Measurements from ENCODE around the gene TBC1D10A. TPM values are rescaled to one million over a fixed set of nuclear protein-coding genes. Genes with fewer than 3 reads are reported as not detected.

The TBC1D10A gene
- total RNA-seq, 2 donors from 2014 or later, result 31.5 to 54.2 TPM

- no peak overlapping the region for H3K27ac ChIP-seq
- peaks cover 4% of the 10 kb centered on the region for H3K27me3 ChIP-seq (replicated peaks; ENCODE audit: insufficient read depth)
- no peak for DNase-seq (ENCODE audit: low spot score)
- no peak for TF ChIP-seq CTCF (IDR thresholded peaks at IDR 0.05)
- no peaks in the 10 kb centered on the region for H3K9me3 ChIP-seq
- H3K4me3 ChIP-seq, result no peak overlapping the region
- no peak for ATAC-seq (ENCODE audit: insufficient number of reproducible peaks, low FRiP score, low read depth)
- no peaks in the 10 kb centered on the region for H3K36me3 ChIP-seq
- peaks cover 7 to 28% of the 10 kb centered on the region in 2 donors for H3K4me1 ChIP-seq (ENCODE audit: control insufficient read depth in 1 of 2, low read depth in 2 of 2)
These were observed 76.0 kb downstream of the TBC1D10A start for GRCh38 chr22:30250661-30251267.

GRCh38 chr22:30250039-30250565 lies 76.6 kb downstream of the TBC1D10A start:
- Histone ChIP-seq H3K27ac (no peak overlapping the region), H3K36me3 (no peaks in the 10 kb centered on the region), H3K4me3 (no peak overlapping the region), H3K4me1 (ENCODE audit: control insufficient read depth in 1 of 2, low read depth in 2 of 2) (peaks cover 6 to 31% of the 10 kb centered on the region in 2 donors), H3K27me3 (replicated peaks; ENCODE audit: insufficient read depth) (peaks cover 8% of the 10 kb centered on the region), H3K9me3 (no peaks in the 10 kb centered on the region)
- no peak for ATAC-seq (ENCODE audit: insufficient number of reproducible peaks, low FRiP score, low read depth)
- DNase-seq (ENCODE audit: low spot score), result no peak
- TF ChIP-seq CTCF (IDR thresholded peaks at IDR 0.05), result no peak

GRCh38 chr22:30249049-30250038 lies 77.4 kb downstream of the TBC1D10A start:
- Histone ChIP-seq H3K27ac (no peak overlapping the region), H3K9me3 (no peaks in the 10 kb centered on the region), H3K36me3 (no peaks in the 10 kb centered on the region), H3K4me1 (ENCODE audit: control insufficient read depth in 1 of 2, low read depth in 2 of 2) (peaks cover 6 to 31% of the 10 kb centered on the region in 2 donors), H3K4me3 (no peak overlapping the region), H3K27me3 (replicated peaks; ENCODE audit: insufficient read depth) (peaks cover 8% of the 10 kb centered on the region)
- no peak for DNase-seq (ENCODE audit: low spot score)
- no peak for TF ChIP-seq CTCF (IDR thresholded peaks at IDR 0.05)
- ATAC-seq (ENCODE audit: insufficient number of reproducible peaks, low FRiP score, low read depth), result no peak

- H3K27me3 ChIP-seq (replicated peaks; ENCODE audit: insufficient read depth), result peaks cover 8% of the 10 kb centered on the region
- H3K9me3 ChIP-seq, result no peaks in the 10 kb centered on the region
- DNase-seq (ENCODE audit: low spot score) (no peak), ATAC-seq (ENCODE audit: insufficient number of reproducible peaks, low FRiP score, low read depth) (no peak)
- no peak overlapping the region for H3K27ac ChIP-seq
- H3K4me3 ChIP-seq, result no peak overlapping the region
- peaks cover 6 to 27% of the 10 kb centered on the region in 2 donors for H3K4me1 ChIP-seq (ENCODE audit: control insufficient read depth in 1 of 2, low read depth in 2 of 2)
- no peaks in the 10 kb centered on the region for H3K36me3 ChIP-seq
- no peak for TF ChIP-seq CTCF (IDR thresholded peaks at IDR 0.05)
These were observed 78.3 kb downstream of the TBC1D10A start for GRCh38 chr22:30248484-30248883.

GRCh38 chr22:30247974-30248373 lies 78.8 kb downstream of the TBC1D10A start:
- Histone ChIP-seq H3K9me3 (no peaks in the 10 kb centered on the region), H3K27me3 (replicated peaks; ENCODE audit: insufficient read depth) (peaks cover 8% of the 10 kb centered on the region), H3K4me1 (ENCODE audit: control insufficient read depth in 1 of 2, low read depth in 2 of 2) (peaks cover 6 to 22% of the 10 kb centered on the region in 2 donors), H3K36me3 (no peaks in the 10 kb centered on the region), H3K27ac (no peak overlapping the region), H3K4me3 (no peak overlapping the region)
- no peak for TF ChIP-seq CTCF (IDR thresholded peaks at IDR 0.05)
- ATAC-seq (ENCODE audit: insufficient number of reproducible peaks, low FRiP score, low read depth) (no peak), DNase-seq (ENCODE audit: low spot score) (no peak)
